Stimulated activated CD4-positive, alpha-beta T cell treated with anti-CD3 and anti-CD28 coated beads, TNF-alpha, amount 100 ng/mL, for 4 hours (primary cell): ENCODE results near the gene C3orf20.

Experiments
- DNase-seq, 3 experiments: peaks; one replicate each; pipeline ENCODE4 v3.0.0-alpha.2; 2020; ENCODE audit warnings: low read depth in 3 of 3

Gene C3orf20

DNA sequence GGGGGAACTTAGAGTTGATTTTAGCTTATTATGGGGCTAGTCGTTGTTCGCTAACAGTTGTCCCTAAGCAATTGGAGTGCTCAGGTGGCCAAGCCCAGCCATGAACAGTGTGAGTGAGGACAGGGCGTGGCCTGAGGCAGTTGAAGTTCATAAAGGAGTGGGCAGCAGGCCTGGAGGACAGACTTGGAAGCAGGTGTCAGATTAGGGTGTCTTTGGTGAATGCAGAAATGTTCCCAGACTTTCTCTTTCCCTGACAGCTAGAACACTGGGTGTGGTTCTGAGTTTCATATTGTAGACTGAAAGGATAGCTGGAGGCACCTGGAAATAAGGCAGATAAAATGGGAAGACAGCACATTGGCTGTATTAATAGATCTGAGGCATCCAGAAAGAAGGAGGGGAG, 84.0 kb downstream of the C3orf20 start:
- DNase-seq: no peak

DNA sequence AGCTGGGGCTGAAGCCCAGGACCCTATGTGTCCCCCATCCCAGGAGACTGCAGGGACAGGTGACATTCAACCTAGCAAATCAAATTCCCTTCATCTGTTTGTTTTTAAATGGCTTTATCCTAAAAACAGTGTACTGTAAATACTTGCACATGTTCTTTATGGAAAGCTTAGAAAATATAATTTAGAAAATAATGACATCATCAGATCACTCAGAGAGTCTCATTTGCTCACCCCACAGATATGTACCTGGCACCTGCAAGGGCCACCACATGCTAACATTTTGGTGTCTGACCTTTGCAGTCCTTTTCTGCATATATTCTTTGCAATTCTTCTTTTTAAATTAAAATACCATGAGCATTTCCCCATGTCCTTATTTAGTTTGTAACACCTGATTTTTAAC, 85.2 kb downstream of the C3orf20 start:
- no peak for DNase-seq

- no peak for DNase-seq
Observed at GRCh38 chr3:14761121-14761672, 86.3 kb downstream of the C3orf20 start.

GRCh38 chr3:14761866-14762265, 86.9 kb downstream of the C3orf20 start:
- no peak for DNase-seq

DNA sequence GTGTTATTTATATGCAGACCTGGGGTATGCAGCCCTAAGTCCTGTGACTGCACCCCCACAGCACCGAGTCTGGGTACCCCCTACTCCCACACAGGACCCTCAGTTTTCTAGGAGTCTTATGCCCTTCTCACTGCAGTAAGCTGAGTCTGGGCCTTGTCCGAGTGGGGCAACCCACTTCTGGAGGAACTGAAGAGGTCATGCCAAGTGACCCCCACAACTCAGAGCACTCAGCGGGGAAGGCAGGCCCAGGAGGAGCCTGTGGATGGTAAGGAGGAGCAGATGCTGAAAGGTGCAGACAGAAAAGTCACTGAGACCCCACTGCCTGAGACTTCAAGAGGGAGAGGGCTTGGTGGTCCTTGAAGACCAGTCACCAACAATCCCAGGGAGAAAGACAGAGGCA, 87.8 kb downstream of the C3orf20 start:
- DNase-seq: no peak

GRCh38 chr3:14764331-14765059, 89.6 kb downstream of the C3orf20 start:
- no peak for DNase-seq

DNA sequence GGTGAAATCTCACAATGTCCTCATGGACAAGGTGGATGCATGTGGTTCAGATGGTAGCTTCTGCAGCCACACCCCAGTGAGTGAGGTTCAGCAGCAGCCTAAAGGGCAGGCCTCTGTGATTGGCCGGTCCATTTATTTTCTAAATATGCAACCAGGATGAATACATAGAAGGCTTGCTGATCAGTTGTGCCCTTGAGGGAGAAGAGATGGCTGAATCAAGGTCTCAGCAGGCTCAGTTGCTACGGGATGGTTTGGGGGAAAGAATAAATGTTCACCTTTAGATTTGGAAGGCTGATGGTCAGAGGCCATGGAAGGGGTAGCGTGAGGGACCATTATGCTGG, 90.1 kb downstream of the C3orf20 start:
- DNase-seq: no peak

GRCh38 chr3:14765576-14766427, 90.9 kb downstream of the C3orf20 start:
- no peak for DNase-seq

GRCh38 chr3:14766428-14767244, 91.7 kb downstream of the C3orf20 start:
- DNase-seq: no peak

DNA sequence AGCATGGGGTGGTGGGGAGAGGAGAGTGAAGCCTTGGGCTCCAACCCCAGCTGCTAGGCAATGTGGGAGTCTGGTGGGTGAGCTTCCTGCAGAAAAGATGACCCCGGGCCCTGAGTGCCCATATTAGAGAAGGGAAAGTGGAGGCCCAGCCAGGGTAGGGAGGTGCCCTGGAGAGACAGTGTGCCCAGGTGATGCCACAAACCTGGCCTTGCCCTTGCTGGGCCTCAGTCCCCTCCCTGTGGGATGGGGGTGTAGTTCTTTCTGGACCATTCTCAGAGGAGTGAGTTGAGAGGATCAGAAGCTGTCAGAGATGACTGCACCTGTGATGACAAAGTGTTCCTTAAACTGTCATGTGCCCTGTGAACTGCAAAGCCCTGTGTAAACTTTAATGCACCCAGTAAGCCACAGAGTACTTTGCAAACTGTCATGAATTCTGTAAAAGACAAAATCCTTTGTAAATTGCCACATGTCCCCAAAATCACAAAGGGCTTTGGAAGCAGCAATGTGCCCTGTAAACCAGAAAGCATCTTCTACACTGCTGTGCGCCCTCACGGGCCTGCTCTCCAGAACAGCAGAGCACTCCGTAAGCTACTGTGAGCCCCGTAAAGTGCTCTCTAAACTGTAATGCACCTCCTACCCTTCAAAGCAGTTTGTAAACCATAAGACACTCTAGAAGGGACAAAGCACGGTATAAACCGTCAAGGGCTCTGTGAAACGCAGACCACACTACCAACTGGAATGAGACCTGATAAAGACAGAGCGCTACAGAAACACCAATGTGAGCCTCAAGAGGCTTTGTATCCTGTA, 92.5 kb downstream of the C3orf20 start:
- DNase-seq: no peak

DNA sequence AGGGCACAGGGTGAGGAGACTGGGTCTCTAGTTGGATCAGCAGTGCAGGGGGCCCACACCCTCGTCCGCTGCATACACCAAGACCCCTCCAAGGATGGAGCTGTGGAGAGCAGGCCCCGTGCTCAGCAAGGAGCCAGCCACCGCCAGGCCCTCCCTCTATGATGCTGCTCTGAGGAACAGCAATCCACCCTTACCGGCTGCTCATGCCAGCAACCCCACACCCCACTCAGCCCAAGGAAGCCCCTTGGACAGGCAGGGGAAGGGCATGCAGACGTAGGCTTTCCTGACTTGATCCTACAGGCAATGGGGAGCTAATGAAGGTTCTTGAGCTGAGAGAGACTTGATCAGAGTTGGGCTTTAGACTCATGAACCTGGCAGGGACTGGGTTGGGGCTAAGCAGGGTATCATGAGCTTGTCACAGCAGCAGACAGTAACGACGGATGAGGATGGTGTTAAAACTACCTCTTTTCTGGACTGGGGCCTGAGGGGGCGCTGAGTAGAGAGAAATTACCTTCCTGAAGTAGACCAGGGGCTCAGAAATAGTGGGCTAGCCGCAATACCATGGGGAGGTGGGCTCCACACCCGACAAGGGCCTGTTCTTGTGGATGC, 93.3 kb downstream of the C3orf20 start:
- DNase-seq: no peak

DNA sequence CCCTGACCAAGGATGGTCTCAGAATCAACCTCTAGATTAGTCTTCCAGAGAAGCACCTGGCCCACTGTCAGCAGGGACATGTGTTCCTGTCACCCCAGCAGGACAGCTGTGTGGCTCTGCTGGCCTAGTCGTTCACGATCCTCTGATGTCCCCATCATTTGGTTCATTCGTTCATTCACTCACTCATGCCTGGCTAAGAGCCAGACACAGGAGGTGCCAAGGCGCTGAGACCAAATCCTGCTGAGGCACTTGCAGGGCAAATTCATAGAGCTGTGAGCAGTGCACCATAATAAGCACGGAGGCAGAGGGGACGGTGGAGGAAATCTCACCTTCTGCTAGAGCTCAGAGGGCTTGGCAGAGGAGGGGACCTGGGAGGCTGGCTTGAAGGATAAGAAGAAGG, 93.9 kb downstream of the C3orf20 start:
- DNase-seq: no peak

GRCh38 chr3:14769544-14770325, 94.8 kb downstream of the C3orf20 start:
- DNase-seq: no peak

- DNase-seq: no peak
Observed at GRCh38 chr3:14770591-14770990, 95.7 kb downstream of the C3orf20 start.

DNA sequence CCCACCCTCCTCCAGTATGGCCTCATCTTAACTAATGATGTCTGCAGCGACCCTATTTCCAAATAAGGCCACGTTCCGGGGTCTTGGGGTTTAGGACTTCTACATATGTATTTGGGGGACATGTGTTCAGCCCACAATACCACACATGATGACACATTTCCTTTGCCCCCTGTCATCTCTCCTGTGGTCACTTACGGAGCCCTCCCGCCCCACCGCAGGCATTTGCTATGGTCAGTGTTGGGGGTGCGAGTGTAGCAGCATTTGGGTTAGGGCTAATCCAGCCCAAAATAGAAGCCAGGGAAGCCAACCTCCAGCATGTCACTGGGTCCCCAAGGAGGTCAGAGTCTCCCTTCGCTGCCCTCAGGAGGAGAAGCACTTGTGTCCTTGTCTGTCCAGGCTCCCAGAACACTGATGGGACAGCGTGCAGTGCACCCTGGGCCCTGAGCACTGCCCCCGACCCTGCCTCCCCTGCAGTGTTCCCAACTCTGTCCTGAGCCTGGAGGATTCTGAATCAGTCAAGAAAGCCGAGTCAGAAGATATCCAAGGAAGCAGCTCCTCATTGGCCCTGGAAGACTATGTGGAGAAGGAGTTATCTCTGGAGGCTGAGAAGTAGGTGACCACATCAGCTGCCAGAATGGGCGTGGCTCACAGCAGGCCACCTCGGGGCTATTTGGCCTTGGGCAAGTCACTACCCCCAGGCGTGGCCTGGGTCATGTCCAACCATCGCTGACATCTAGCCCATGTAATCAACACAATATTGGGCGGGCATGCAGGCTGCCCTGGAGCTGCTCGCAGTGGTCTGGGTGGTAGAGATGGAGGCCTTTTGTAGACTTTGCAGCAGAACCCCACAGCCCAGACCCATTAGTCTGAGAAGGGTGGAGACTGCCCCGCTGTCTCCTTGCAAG, 96.9 kb downstream of the C3orf20 start:
- DNase-seq: no peak

DNA sequence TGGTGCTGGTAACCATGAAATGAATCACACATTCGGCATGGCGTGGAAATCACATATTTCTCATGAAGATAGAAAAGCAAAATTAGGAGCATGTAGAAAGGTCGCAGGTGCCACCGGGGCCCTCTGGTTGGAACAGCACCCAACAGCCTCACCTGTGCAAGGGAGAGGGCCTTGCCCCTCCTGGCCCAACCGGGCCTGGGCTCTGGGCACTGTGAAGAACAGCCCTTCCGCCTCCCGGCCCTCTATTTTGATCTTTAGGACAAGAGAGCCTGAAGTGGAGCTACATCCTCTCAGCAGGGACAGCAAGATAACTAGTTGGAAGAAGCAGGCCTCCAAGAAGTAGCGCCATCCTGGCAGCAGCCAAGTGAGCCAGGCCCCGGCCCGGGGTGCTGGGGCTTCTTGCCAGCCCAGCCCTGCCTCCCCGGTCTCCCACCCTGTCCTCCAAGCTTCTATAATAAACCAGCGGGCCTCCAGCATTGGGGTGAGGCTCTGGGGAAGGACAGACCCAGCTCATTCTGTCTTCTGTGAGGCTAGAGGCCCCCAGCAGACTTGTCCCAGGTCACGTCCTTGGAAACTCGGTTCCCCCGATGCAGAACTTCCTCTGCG, 97.7 kb downstream of the C3orf20 start:
- DNase-seq: no peak

DNA sequence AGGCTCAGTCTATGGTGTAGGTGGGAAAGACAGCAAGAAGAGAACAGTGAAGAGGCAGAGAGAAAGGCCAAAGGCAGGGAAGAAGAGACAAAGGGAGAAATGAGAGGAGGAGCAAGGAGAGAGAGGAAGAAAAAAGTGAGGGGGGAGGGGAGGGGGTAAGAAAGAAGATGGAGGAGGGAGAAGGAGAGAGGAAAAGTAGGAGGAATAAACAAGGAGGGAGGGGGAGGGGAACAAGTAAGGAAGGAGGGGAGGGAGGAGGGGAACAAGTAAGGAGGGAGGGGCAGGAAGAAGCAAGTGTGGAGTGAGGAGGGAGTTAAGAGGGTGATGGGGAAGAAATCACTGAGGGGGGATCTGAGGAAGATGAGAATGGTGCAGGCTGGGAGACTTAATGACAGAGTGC, 98.3 kb downstream of the C3orf20 start:
- DNase-seq: no peak

DNA sequence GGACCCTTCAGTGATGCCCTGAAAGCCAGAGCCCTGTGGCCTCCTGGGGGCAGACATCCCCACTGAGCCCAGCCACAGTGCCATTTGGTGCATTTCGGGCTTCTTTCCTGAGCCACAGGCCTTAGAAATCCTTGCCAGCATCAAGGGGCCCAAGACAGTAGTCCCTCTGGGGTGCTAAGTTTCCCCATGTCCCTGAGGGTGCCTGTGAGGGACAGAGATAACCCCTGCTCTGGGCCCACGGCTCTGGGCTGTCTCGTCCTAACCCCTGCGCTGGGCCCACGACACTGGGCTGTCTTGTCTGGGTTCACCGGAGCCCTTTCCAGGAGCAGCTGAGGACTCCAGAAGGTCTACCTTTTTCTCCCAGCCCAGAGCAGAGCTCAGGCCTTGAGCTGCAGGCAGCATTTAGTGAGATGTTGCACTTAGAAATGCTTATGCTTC, 98.8 kb downstream of the C3orf20 start:
- no peak for DNase-seq

DNA sequence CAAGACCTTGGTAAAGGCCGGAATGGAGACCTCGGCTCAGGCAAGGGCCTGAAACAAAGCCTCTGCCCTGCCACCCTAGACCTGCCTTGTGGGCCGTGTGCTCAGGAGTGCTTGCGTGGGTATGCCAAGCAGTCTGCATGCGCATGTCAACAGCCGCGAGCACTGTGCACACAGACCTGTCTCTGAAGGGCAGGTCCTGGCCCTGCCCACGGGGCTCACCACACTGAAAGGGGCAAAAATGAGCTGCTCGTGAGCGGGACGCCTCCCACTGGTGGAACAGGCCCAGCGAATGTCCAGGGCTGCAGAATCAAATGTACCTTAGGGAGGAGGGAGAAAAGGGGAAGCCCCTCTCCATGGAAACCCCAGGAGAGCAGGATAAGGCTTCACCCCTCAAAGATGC, 99.5 kb downstream of the C3orf20 start:
- DNase-seq: no peak
